Fibroblast of skin of left quadriceps (primary cell): Measurements from ENCODE around the gene RELA.
"Not testable (repeated sequence)": the region's sequence is repeated elsewhere in the genome, so short reads cannot be mapped to it uniquely, and the experiment has no call there.

Experiments used
- DNase-seq, 2 experiments: peaks; one replicate each; pipeline ENCODE4 v3.0.0-alpha.2; 2013; ENCODE audit warnings: low read depth in 2 of 2

RELA gene

DNA sequence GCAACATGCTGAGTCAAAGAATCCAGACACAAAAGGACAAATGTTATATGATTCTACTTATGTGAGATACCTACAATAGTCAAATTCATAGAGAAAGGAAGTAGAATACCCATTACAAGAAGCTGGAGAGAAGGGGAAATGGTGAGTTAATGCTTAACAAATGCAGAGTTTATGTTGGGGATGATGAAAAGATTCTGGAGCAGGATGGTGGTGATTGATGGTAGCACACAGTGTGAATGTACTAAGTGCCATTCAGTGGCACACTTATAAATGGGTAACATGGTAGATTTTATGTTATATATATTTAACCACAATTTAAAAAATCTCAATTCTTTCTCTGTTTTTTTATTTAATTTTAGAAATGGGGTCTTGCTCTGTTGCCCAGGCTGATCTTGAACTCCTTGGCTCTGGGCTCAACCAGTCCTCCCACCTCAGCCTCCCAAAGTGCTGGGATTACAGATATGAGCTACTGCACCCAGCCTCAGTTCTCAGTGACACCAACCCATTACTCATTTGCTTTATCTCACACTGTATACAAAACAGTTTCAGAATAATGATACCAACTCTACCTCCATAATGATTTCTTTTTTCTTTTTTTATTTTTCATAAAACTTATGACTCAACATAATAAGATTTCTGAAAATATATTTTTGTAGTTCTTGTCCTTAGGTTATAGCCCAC, 9.6 kb upstream of the RELA start:
- no peak for DNase-seq

DNA sequence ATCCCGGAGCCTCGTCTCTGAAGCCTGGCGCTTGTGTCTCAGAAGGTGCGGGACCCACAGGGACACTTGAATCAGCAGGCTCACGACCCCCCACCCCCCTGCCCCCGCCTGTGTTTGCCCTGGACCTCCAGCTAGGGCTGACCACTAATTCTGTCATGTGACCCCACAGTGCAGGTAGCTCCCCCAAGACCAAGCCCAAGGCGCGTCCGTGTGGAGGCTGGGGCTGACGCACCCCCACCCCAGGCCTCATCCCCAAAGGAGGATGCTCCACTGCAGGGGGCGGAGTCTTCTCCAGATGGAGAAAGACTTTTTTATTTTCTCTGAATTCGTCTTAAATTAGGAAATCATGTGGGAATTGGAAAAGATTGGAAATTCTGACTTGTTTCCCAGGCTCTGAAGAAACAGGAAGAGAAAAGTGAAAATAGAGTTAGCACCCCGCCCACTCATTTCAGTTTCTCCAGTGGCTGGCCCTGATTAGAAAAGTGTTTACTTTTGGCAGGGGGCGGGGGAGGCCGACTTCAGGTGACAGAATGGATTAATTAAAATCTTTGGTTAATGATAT, 1.0 kb upstream of the RELA start:
- DNase-seq = peak; percentile 56 to 64

DNA sequence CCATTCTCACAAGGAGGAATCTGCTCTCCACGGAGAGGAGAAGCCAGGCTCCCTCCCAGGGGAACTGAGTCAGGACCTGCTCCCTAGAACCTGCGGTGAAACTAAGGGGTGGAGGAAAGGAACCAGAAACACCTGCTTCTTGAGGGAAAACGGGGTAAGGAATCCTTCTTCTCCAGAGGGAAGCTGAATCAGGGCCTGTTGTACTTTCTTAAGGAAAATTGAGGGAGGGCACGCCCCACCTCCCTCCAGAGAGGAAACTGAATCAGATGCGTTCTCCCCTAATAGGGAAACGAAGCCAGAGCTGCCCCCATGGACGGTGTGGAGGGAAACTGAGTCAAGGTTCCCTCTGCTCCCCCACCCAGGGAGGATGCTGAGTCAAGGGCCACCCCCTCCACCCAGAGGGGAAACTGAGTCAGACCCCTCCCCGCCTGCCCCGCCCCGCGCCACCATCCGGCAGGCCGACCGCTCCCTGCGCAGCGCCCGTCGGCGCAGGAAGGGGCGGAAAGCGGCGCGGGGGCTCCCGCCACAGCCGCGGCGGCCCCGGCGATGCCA, 393 bp downstream of the RELA start:
- no peak for DNase-seq

DNA sequence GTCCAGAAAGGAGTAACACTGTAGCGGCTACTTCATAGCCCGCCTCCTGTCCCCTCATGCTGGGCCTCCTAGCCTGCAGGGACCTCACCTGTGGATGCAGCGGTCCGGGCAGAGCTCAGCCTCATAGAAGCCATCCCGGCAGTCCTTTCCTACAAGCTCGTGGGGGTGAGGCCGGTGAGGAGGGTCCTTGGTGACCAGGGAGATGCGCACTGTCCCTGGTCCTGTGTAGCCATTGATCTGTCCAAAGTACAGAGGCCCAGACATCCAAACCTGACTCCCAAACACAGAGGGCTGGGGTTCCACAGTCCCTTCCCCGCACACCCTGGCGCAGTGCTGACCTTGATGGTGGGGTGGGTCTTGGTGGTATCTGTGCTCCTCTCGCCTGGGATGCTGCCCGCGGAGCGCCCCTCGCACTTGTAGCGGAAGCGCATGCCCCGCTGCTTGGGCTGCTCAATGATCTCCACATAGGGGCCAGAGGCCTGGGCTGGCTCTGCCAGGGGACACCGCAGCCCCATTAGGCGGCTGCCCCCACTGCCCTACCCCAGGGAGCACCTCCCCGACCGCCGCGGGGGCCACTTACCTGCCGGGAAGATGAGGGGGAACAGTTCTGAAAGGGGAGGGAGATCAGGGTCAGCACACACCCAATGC, 993 bp downstream of the RELA start:
- no peak for DNase-seq

GRCh38 chr11:65660908-65661307, 1.8 kb downstream of the RELA start:
- DNase-seq = not testable (repeated sequence)

DNA sequence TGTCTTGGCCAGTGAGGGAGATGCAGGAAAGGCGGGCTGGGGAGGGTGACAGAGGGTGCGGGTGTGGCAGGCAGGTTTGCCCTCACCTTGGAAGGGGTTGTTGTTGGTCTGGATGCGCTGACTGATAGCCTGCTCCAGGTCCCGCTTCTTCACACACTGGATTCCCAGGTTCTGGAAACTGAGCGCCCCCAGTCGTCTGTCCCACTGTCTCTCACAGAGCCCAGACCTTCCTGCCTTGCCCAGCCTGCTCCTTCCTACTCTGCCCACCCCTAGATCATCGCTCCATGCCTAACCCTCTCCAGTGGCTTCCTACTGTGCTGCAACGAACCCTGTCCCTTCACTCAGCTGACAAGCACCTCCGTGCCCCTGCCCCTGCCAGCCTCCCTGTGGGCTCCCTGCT, 2.7 kb downstream of the RELA start:
- DNase-seq = no peak

DNA sequence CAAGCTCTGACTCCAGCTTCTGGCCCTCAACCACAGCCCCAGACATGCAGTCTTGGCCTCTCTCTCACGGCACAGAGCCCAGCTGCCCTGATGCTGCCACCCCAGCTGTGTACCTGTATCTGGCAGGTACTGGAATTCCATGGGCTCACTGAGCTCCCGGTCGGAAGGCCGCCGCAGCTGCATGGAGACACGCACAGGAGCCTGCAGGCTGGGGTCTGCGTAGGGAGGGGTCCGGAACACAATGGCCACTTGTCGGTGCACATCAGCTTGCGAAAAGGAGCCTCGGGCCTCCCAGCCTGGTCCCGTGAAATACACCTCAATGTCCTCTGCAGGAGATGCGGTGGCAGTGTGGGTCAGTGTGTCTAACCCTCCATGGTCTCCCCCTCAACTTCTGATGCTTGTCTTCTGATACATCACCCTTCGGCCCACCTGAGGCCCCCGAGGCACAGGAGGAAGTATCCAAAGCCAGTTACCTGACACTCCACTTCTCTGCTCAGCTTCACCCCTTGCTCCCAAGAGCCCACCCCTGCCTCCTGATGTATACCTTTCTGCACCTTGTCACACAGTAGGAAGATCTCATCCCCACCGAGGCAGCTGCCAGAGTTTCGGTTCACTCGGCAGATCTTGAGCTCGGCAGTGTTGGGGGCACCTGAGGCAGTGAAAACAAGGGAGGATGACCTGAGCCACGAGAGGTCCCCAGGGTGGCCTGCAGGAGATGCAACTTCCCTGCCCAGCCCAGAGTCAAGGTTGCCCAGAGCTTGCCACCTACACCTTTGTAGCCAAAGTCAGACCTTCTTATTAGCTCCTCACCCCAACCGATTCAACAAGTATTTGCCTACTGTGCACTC, 4.3 kb downstream of the RELA start:
- DNase-seq = no peak

DNA sequence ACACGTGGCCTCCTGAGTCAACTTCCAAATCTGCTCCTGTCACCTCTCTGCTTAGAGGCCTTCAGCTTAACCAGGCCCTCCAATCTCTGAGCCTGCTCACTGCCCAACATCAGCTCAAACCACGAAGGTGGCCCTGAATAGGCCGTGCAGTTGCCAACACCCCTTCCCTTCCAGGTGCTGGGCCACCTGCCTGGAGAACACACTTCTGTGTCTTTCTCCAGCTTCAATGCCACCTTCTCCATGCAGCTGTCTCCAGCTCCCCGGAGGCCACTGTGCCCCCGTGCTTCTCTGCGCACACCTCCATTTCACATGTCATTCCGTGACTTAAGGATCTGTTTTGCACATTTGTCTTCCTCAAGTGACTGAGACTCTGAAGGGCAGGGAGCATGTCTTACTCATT, 5.3 kb downstream of the RELA start:
- no peak for DNase-seq

GRCh38 chr11:65655570-65656332, 7.0 kb downstream of the RELA start:
- no peak for DNase-seq

DNA sequence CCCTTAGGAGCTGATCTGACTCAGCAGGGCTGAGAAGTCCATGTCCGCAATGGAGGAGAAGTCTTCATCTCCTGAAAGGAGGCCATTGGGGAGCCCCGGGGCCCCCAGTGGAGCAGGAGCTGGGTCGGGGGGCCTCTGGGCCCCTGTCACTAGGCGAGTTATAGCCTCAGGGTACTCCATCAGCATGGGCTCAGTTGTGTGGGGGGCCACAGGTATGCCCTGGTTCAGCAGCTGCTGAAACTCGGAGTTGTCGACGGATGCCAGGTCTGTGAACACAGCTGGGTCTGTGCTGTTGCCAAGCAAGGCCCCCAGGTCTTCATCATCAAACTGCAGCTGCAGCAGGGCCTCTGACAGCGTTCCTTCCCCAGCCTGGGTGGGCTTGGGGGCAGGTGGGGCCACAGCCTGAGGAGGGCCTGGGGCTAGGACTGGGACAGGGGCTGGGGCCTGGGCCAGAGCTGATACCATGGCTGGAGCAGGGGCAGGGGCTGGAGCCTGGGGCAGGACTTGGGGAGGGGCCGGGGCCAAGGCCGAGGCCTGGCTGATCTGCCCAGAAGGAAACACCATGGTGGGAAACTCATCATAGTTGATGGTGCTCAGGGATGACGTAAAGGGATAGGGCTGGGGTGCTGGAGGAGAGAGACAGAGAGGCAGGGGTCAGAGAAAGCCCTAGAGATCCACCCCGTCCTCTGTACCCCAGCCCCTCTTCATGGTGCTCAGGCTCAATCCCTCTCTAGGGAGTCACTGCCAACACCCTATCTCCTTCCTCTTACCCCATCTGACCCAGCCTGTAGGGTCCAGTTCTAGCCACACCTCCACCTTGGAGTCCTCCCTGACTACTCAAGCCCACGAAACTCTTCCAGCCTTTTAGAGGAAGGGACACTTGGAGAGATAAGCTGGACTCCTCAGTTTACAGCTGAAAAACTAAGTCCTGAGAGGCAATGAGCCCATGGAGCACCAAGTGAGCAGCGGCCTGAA, 8.1 kb downstream of the RELA start:
- no peak for DNase-seq

DNA sequence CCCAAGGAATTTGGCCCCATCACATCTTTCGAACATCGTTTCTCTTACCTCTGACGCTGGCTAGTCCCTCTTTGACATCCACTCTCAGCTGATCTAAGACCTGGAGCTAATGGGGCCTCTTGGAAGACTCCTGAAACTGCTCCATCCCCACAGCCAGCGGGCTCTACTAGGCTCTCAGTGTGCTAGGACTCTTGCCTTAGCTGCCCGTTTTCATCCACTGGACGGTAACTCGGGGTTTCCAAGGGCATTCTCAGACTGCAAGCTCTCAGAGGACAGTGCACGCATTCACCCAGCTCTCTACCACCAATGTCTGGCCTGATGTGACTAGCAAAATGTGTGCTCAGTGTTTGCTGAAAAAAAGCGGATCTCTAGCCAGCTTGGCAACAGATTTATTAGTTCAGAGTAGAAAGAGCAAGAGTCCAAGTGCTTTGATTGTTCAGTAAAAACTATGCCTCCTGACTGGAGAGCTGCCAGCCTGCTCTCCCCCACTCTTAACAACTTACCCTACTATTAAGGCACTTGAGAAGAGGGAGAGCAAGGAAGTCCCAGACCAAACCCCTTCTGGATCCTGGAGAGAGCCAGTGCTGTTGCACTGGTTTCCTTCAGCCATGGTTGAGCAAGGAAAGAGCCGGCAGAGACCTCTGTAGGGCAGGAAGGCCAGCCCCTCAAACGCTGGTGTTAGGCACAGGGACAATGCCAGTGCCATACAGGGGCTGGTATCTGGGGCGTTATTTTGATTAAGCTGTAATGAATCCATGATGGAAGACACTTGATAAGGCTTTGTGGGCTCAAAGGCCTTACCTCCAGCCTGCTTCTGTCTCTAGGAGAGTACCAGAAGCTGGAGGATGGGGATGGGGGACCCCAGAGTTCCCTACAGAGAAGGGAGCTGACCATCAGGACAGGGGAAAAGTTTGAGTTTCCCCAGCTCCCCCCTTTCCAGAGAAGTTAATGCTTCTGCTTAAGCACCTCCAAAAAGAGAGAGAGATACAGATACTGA, 9.2 kb downstream of the RELA start:
- DNase-seq = no peak

DNA sequence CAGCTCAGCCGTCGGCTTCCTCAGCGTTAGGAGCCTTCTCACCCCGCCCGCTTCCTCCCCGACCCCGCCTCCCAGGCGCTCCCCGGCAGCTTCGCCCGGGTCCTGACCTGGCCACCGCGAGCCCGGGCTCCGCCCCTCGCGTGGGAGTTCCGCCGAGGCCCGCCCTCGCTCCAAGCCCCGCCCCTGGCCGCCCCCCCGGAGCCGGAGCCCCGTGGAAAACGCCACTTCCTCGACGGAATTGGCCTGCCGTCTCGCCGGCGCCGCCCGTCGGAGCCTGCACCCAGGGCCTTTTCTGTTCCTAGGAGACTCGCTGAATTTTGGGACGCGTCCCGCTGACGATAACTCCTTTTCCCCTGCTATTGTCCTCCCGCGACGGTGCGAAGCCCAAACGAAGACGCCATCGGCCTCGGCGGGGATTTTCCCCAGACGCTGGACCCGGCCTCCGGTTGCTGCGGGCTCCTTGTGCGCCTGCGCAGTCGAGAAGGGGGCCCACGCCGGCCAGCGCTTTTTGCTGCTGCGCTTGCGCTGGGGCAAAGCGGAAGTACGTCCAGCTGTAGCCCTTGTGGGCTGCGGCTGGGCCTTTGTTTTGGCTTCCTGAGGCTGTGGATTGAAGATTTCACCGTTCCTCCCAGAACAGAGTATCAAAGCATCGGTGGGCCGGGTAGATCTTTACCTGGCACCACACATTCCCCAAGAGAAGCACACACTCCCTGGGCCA, 10.0 kb downstream of the RELA start:
- peak; percentile 83 for DNase-seq

DNA sequence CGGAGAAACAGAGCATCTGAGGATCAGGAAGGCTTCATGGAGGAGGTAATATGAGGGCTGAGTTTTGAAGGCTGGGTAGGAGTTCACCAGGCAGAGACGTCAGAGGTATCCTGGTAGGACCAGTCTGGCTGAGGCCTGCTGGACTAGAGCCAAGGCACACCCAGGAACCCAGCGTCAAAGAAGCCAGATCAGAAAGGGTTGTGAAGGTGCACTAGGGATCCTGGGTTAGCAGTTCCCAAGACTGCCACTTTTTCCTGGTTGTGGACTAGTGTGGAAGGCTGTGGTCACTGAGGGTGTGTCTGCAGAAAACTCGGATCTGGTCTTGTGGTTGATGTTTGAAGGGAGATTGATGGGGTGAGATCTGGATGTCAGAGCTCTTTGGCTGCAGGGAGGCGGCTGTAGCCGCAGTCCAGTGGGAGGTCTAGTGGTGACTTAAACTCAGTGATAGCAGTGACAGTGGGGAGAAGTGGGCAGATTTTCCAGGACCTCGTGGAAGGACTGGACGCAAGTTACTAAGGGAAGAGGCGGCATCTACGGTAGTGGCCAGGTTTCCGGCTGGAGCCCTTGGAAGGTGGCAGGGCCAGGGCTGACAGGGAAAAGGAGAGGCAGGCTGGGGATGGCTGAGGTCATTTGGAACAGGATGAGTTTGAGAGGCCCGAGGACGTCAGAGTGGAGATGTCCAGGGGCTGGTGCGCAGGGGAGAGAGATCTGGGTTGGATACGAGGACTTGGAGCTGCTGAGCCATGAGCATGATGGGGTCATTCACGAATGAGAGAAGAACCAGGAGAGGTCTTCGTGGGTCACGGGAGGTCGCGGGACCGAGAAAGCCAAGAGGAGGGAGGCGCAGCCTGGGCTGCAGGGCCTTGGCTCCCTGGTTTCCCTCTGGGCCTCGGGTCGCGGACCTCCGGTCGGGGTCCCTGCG, 10.9 kb downstream of the RELA start:
- no peak for DNase-seq

DNA sequence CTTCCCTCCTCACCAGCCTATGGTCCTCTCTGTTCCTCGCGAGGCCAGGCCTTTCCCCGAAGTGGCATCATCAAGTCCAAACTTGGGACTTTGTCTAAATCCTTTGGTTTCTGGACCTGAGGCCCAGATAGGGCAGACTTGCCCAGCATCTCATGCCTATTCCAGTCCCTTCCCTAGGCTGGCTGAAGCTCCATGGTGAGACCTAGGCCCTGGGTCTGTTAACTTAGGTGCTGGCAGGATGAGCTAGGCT, 11.5 kb downstream of the RELA start:
- DNase-seq = no peak

- DNase-seq = no peak
Observed at GRCh38 chr11:65650547-65651338, 12.0 kb downstream of the RELA start.

- no peak for DNase-seq
Observed at GRCh38 chr11:65649656-65650546, 12.8 kb downstream of the RELA start.
